ENCODE data around the gene GJA3.

- TF ChIP-seq CTCF (IDR thresholded peaks at IDR 0.05), result no peak
- TF ChIP-seq POLR2A (IDR thresholded peaks at IDR 0.05), result no peak
- no peak for TF ChIP-seq POLR2AphosphoS5 (IDR thresholded peaks at IDR 0.05)
These were observed 40.9 kb downstream of the GJA3 start for GRCh38 chr13:20119960-20120359.
